Measurements from ENCODE around the gene SMCHD1. TPM values are rescaled to one million over a fixed set of nuclear protein-coding genes. Genes with fewer than 3 reads are reported as not detected.

The SMCHD1 gene
- total and polyA plus RNA-seq, 2 experiments from 2014 or later, result 7.7 to 39.0 TPM

DNA sequence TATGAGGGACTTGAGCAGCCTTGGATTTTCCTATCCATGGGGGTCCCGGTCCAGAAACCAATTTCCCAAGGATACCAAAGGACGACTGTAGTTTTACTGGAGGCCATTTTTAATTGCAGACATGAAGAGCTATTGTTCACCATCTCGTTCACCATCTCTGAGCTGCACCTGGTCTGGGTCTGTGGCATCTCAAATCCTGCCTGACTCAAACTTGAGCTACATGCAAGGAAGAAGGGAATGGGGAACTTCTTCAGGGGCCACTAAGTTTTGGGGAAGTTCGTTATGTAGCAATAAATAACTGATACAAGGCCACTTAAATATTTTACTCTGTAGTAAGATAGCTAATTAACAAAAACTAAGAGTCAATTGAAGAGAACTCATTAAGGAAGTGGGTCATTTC is 2.1 kb upstream of the SMCHD1 start:
- peak overlapping the region; percentile 31; the same call in 1 of the 3 replicates for H3K4me3 Mint-ChIP-seq
- TF ChIP-seq, protein P1, sequence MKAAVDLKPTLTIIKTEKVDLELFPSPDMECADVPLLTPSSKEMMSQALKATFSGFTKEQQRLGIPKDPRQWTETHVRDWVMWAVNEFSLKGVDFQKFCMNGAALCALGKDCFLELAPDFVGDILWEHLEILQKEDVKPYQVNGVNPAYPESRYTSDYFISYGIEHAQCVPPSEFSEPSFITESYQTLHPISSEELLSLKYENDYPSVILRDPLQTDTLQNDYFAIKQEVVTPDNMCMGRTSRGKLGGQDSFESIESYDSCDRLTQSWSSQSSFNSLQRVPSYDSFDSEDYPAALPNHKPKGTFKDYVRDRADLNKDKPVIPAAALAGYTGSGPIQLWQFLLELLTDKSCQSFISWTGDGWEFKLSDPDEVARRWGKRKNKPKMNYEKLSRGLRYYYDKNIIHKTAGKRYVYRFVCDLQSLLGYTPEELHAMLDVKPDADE (IDR thresholded peaks at IDR 0.05), result no peak
- TF ChIP-seq STAT1 (IDR thresholded peaks at IDR 0.05; ENCODE audit: unreplicated experiment) (no peak), EZH2 (IDR thresholded peaks at IDR 0.05; ENCODE audit: low read depth, unreplicated experiment) (peak; percentile 8)
- TF ChIP-seq, protein P2, sequence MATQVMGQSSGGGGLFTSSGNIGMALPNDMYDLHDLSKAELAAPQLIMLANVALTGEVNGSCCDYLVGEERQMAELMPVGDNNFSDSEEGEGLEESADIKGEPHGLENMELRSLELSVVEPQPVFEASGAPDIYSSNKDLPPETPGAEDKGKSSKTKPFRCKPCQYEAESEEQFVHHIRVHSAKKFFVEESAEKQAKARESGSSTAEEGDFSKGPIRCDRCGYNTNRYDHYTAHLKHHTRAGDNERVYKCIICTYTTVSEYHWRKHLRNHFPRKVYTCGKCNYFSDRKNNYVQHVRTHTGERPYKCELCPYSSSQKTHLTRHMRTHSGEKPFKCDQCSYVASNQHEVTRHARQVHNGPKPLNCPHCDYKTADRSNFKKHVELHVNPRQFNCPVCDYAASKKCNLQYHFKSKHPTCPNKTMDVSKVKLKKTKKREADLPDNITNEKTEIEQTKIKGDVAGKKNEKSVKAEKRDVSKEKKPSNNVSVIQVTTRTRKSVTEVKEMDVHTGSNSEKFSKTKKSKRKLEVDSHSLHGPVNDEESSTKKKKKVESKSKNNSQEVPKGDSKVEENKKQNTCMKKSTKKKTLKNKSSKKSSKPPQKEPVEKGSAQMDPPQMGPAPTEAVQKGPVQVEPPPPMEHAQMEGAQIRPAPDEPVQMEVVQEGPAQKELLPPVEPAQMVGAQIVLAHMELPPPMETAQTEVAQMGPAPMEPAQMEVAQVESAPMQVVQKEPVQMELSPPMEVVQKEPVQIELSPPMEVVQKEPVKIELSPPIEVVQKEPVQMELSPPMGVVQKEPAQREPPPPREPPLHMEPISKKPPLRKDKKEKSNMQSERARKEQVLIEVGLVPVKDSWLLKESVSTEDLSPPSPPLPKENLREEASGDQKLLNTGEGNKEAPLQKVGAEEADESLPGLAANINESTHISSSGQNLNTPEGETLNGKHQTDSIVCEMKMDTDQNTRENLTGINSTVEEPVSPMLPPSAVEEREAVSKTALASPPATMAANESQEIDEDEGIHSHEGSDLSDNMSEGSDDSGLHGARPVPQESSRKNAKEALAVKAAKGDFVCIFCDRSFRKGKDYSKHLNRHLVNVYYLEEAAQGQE (IDR thresholded peaks at IDR 0.05; ENCODE audit: unreplicated experiment), result no peak

GRCh38 chr18:2654169-2654927 is 1.2 kb upstream of the SMCHD1 start:
- peak overlapping the region; percentile 78 for H3K4me2 ChIP-seq
- peaks cover 32% of the 10 kb centered on the region for H3K79me2 ChIP-seq (replicated peaks; ENCODE audit: insufficient read depth)
- H3K4me3 ChIP-seq, result peak overlapping the region; percentile 85
- Mint-ChIP-seq H3K4me3 (peak overlapping the region; percentile 94), H3K4me1 (peaks cover 21% of the 10 kb centered on the region), H3K9me3 (no peaks in the 10 kb centered on the region), H3K36me3 (ENCODE audit: low read depth) (peaks cover 7% of the 10 kb centered on the region; the same call in 1 of the 3 replicates), H3K27ac (no peak overlapping the region), H3K27me3 (ENCODE audit: insufficient read depth, low read depth, poor library complexity) (peaks cover 34% of the 10 kb centered on the region)
- no peaks in the 10 kb centered on the region for H3K9me2 ChIP-seq (ENCODE audit: insufficient read depth)
- H3K4me1 ChIP-seq (ENCODE audit: insufficient read depth), result peaks cover 19% of the 10 kb centered on the region
- ATAC-seq, result no peak
- H2AFZ ChIP-seq, result peak overlapping the region; percentile 90
- no peaks in the 10 kb centered on the region; the same call in 1 of the 2 replicates for H3F3A ChIP-seq (replicated peaks; ENCODE audit: low read depth)
- H4K20me1 ChIP-seq (replicated peaks; ENCODE audit: insufficient read depth), result peaks cover 26% of the 10 kb centered on the region
- DNase-seq (ENCODE audit: low spot score), result peak; percentile 41
- 0 out of 2 replicates have a peak, but pooled peaks cover 3% of the 10 kb centered on the region for H3K36me3 ChIP-seq (ENCODE audit: insufficient read depth)
- H3K27me3 ChIP-seq (ENCODE audit: insufficient read depth), result peaks cover 79% of the 10 kb centered on the region
- no peak overlapping the region for H3K27ac ChIP-seq (ENCODE audit: low read depth)
- TF ChIP-seq, protein P3, sequence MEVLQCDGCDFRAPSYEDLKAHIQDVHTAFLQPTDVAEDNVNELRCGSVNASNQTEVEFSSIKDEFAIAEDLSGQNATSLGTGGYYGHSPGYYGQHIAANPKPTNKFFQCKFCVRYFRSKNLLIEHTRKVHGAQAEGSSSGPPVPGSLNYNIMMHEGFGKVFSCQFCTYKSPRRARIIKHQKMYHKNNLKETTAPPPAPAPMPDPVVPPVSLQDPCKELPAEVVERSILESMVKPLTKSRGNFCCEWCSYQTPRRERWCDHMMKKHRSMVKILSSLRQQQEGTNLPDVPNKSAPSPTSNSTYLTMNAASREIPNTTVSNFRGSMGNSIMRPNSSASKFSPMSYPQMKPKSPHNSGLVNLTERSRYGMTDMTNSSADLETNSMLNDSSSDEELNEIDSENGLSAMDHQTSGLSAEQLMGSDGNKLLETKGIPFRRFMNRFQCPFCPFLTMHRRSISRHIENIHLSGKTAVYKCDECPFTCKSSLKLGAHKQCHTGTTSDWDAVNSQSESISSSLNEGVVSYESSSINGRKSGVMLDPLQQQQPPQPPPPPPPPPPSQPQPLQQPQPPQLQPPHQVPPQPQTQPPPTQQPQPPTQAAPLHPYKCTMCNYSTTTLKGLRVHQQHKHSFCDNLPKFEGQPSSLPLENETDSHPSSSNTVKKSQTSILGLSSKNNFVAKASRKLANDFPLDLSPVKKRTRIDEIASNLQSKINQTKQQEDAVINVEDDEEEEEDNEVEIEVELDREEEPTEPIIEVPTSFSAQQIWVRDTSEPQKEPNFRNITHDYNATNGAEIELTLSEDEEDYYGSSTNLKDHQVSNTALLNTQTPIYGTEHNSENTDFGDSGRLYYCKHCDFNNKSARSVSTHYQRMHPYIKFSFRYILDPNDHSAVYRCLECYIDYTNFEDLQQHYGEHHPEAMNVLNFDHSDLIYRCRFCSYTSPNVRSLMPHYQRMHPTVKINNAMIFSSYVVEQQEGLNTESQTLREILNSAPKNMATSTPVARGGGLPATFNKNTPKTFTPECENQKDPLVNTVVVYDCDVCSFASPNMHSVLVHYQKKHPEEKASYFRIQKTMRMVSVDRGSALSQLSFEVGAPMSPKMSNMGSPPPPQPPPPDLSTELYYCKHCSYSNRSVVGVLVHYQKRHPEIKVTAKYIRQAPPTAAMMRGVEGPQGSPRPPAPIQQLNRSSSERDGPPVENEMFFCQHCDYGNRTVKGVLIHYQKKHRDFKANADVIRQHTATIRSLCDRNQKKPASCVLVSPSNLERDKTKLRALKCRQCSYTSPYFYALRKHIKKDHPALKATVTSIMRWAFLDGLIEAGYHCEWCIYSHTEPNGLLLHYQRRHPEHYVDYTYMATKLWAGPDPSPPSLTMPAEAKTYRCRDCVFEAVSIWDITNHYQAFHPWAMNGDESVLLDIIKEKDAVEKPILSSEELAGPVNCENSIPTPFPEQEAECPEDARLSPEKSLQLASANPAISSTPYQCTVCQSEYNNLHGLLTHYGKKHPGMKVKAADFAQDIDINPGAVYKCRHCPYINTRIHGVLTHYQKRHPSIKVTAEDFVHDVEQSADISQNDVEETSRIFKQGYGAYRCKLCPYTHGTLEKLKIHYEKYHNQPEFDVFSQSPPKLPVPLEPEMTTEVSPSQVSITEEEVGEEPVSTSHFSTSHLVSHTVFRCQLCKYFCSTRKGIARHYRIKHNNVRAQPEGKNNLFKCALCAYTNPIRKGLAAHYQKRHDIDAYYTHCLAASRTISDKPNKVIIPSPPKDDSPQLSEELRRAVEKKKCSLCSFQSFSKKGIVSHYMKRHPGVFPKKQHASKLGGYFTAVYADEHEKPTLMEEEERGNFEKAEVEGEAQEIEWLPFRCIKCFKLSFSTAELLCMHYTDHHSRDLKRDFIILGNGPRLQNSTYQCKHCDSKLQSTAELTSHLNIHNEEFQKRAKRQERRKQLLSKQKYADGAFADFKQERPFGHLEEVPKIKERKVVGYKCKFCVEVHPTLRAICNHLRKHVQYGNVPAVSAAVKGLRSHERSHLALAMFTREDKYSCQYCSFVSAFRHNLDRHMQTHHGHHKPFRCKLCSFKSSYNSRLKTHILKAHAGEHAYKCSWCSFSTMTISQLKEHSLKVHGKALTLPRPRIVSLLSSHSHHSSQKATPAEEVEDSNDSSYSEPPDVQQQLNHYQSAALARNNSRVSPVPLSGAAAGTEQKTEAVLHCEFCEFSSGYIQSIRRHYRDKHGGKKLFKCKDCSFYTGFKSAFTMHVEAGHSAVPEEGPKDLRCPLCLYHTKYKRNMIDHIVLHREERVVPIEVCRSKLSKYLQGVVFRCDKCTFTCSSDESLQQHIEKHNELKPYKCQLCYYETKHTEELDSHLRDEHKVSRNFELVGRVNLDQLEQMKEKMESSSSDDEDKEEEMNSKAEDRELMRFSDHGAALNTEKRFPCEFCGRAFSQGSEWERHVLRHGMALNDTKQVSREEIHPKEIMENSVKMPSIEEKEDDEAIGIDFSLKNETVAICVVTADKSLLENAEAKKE (CRISPR knock-in tag; IDR thresholded peaks at IDR 0.05), result no peak
- TF ChIP-seq EZH2 (IDR thresholded peaks at IDR 0.05; ENCODE audit: low read depth, unreplicated experiment), result no peak
- peak; percentile 85 for TF ChIP-seq NANOG (IDR thresholded peaks at IDR 0.05; ENCODE audit: borderline replicate concordance)
- TF ChIP-seq EZH2phosphoT487 (IDR thresholded peaks at IDR 0.05; ENCODE audit: unreplicated experiment), result no peak
- TF ChIP-seq ZNF114 (CRISPR knock-in tag; IDR thresholded peaks at IDR 0.05), result no peak
- TF ChIP-seq CREB1 (CRISPR knock-in tag; IDR thresholded peaks at IDR 0.05; ENCODE audit: low read depth), result no peak

More for the DNA sequence above, 2.1 kb upstream of the SMCHD1 start:
- no peak overlapping the region for H3K27ac Mint-ChIP-seq
- peaks cover 24% of the 10 kb centered on the region for H3K79me2 ChIP-seq (replicated peaks; ENCODE audit: insufficient read depth)
- no peak overlapping the region for H3K4me3 ChIP-seq
- no peaks in the 10 kb centered on the region for H3K9me3 Mint-ChIP-seq
- no peak overlapping the region for H3K27ac ChIP-seq (ENCODE audit: low read depth)
- DNase-seq (ENCODE audit: low spot score), result peak; percentile 40
- H2AFZ ChIP-seq, result no peak overlapping the region
- peak overlapping the region; percentile 78 for H3K4me2 ChIP-seq
- no peak for ATAC-seq
- H3K9me2 ChIP-seq (ENCODE audit: insufficient read depth), result no peaks in the 10 kb centered on the region
- H3K36me3 ChIP-seq (ENCODE audit: insufficient read depth), result 0 out of 2 replicates have a peak, but pooled peaks cover 3% of the 10 kb centered on the region
- H3K36me3 Mint-ChIP-seq (ENCODE audit: low read depth), result peaks cover 7% of the 10 kb centered on the region; the same call in 1 of the 3 replicates
- peaks cover 21% of the 10 kb centered on the region for H3K4me1 Mint-ChIP-seq
- peaks cover 79% of the 10 kb centered on the region for H3K27me3 ChIP-seq (ENCODE audit: insufficient read depth)
- no peaks in the 10 kb centered on the region; the same call in 1 of the 2 replicates for H3F3A ChIP-seq (replicated peaks; ENCODE audit: low read depth)
- peaks cover 19% of the 10 kb centered on the region for H3K4me1 ChIP-seq (ENCODE audit: insufficient read depth)
- peaks cover 19% of the 10 kb centered on the region for H4K20me1 ChIP-seq (replicated peaks; ENCODE audit: insufficient read depth)
- peaks cover 34% of the 10 kb centered on the region for H3K27me3 Mint-ChIP-seq (ENCODE audit: insufficient read depth, low read depth, poor library complexity)
